ENCODE data around the gene COL4A2. TPM values are rescaled to one million over a fixed set of nuclear protein-coding genes. Genes with fewer than 3 reads are reported as not detected.

Gene COL4A2
- total RNA-seq, 1 donor from 2014 or later = 126 TPM

GRCh38 chr13:110361365-110361911 is 54.4 kb downstream of the COL4A2 start:
- DNase-seq (peak; percentile 80), ATAC-seq (peak; percentile 89)
- intact Hi-C loops (cut with micrococcal nuclease) = no loop called here

- intact Hi-C loops (cut with micrococcal nuclease) = no loop called here
- DNase-seq (no peak), ATAC-seq (no peak)
Measured at GRCh38 chr13:110363010-110363409, 55.9 kb downstream of the COL4A2 start.

GRCh38 chr13:110364081-110364480 is 57.0 kb downstream of the COL4A2 start:
- ATAC-seq = peak; percentile 42
- DNase-seq = no peak
- intact Hi-C loops (cut with micrococcal nuclease) = no loop called here

GRCh38 chr13:110365876-110366275 is 58.8 kb downstream of the COL4A2 start:
- no peak for DNase-seq
- ATAC-seq = no peak
- intact Hi-C loops (cut with micrococcal nuclease) = no loop called here

- no peak for DNase-seq
- intact Hi-C loops (cut with micrococcal nuclease) = no loop called here
- ATAC-seq = no peak
Measured at GRCh38 chr13:110366733-110367132, 59.6 kb downstream of the COL4A2 start.

- intact Hi-C loops (cut with micrococcal nuclease) = no loop called here
- DNase-seq (no peak), ATAC-seq (no peak)
Measured at GRCh38 chr13:110367620-110368019, 60.5 kb downstream of the COL4A2 start.

- no peak for DNase-seq
- ATAC-seq = no peak
- intact Hi-C loops (cut with micrococcal nuclease) = no loop called here
Measured at GRCh38 chr13:110368408-110368807, 61.3 kb downstream of the COL4A2 start.

- intact Hi-C loops (cut with micrococcal nuclease) = no loop called here
- no peak for ATAC-seq
- no peak for DNase-seq
Measured at GRCh38 chr13:110369400-110369799, 62.3 kb downstream of the COL4A2 start.

- DNase-seq = no peak
- intact Hi-C loops (cut with micrococcal nuclease) = no loop called here
- peak; percentile 46 for ATAC-seq
Measured at GRCh38 chr13:110371550-110372465, 64.7 kb downstream of the COL4A2 start.

- ATAC-seq = no peak
- intact Hi-C loops (cut with micrococcal nuclease) = no loop called here
Measured at GRCh38 chr13:110372676-110373075, 65.6 kb downstream of the COL4A2 start.

GRCh38 chr13:110373617-110374016 is 66.5 kb downstream of the COL4A2 start:
- no peak for DNase-seq
- intact Hi-C loops (cut with micrococcal nuclease) = no loop called here

More at GRCh38 chr13:110372676-110373075, 65.6 kb downstream of the COL4A2 start:
- DNase-seq = no peak

GRCh38 chr13:110374431-110375370 is 67.6 kb downstream of the COL4A2 start:
- ATAC-seq = no peak
- intact Hi-C loops (cut with micrococcal nuclease) = no loop called here
- no peak for DNase-seq

More at GRCh38 chr13:110373617-110374016, 66.5 kb downstream of the COL4A2 start:
- ATAC-seq = no peak

GRCh38 chr13:110376120-110376519 is 69.0 kb downstream of the COL4A2 start:
- intact Hi-C loops (cut with micrococcal nuclease) = no loop called here
- ATAC-seq (peak; percentile 69), DNase-seq (no peak)

GRCh38 chr13:110377178-110377825 is 70.2 kb downstream of the COL4A2 start:
- DNase-seq (no peak), ATAC-seq (no peak)
- intact Hi-C loops (cut with micrococcal nuclease) = no loop called here

GRCh38 chr13:110377826-110378201 is 70.7 kb downstream of the COL4A2 start:
- no peak for ATAC-seq
- intact Hi-C loops (cut with micrococcal nuclease) = no loop called here
- DNase-seq = no peak

- intact Hi-C loops (cut with micrococcal nuclease) = no loop called here
- DNase-seq (no peak), ATAC-seq (no peak)
Measured at GRCh38 chr13:110379358-110379757, 72.3 kb downstream of the COL4A2 start.

GRCh38 chr13:110379905-110380341 is 72.8 kb downstream of the COL4A2 start:
- ATAC-seq (no peak), DNase-seq (no peak)
- intact Hi-C loops (cut with micrococcal nuclease) = no loop called here

- ATAC-seq (no peak), DNase-seq (no peak)
- intact Hi-C loops (cut with micrococcal nuclease) = no loop called here
Measured at GRCh38 chr13:110380359-110381028, 73.4 kb downstream of the COL4A2 start.

- no peak for DNase-seq
- ATAC-seq = no peak
- intact Hi-C loops (cut with micrococcal nuclease) = no loop called here
Measured at GRCh38 chr13:110381029-110381360, 73.9 kb downstream of the COL4A2 start.

Measured in left ventricle myocardium superior (tissue), 1 donor.